ENCODE measurements around the gene NEURL1B. TPM values are rescaled to one million over a fixed set of nuclear protein-coding genes. Genes with fewer than 3 reads are reported as not detected.

Gene NEURL1B
- total RNA-seq, 2 donors from 2014 or later, result 9.9 to 12.2 TPM

DNA sequence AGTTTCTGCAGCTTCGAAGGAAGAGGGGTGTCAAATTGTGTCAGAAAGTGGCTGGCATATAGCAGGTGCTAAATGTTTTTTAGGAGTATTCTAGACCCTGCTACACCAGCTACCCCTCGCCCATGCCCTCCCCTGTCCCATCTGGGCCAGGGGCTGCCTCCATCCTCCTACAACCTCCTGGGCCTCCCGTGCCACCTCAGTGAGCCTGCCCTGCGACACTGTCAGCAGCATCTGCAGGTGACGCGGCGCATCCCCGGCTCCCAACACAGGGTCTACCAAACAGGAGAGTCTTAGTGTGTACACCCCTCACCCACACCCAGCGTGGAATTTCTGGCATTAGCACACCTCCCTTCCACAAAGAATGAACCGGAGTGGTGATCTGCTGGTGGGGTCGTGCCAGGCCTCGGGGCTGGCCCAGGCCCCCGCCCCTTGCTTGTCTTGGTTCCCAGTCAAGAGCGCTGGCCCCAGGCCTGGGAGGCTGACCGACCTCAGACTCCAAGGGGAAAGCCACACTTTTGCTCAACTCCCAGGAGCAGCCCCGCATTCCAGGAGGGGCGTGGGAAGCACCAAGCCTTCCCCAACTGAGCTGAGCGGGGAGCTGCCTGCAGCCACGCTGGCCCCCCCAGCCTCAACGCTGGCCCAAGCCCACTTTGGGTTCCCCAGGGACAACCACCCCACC is 55.2 kb downstream of the NEURL1B start:
- Histone ChIP-seq H3K27me3 (no peaks in the 10 kb centered on the region), H3K27ac (peak overlapping the region in 1 of 4 donors; percentile 5), H3K9me3 (no peaks in the 10 kb centered on the region), H3K4me3 (no peak overlapping the region), H3K4me1 (peaks cover 11% of the 10 kb centered on the region), H3K36me3 (replicated peaks in 1 of 2; ENCODE audit: insufficient read depth in 1 of 2, low read depth in 2 of 2) (no peaks in the 10 kb centered on the region)
- no peak for TF ChIP-seq POLR2A (IDR thresholded peaks at IDR 0.05)
- TF ChIP-seq, protein P1, sequence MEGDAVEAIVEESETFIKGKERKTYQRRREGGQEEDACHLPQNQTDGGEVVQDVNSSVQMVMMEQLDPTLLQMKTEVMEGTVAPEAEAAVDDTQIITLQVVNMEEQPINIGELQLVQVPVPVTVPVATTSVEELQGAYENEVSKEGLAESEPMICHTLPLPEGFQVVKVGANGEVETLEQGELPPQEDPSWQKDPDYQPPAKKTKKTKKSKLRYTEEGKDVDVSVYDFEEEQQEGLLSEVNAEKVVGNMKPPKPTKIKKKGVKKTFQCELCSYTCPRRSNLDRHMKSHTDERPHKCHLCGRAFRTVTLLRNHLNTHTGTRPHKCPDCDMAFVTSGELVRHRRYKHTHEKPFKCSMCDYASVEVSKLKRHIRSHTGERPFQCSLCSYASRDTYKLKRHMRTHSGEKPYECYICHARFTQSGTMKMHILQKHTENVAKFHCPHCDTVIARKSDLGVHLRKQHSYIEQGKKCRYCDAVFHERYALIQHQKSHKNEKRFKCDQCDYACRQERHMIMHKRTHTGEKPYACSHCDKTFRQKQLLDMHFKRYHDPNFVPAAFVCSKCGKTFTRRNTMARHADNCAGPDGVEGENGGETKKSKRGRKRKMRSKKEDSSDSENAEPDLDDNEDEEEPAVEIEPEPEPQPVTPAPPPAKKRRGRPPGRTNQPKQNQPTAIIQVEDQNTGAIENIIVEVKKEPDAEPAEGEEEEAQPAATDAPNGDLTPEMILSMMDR (IDR thresholded peaks at IDR 0.05), result no peak
- intact Hi-C loops (cut with DNase I), result loop anchor here (2.0 kb wide), 1 partner anchor 218 kb away; no protein-coding TSS in a partner anchor
- ATAC-seq, result no peak
- DNase-seq, result no peak
- 85% methylated on average over 14 to 20 of the region's 20 CpGs for WGBS, 2 donors

DNA sequence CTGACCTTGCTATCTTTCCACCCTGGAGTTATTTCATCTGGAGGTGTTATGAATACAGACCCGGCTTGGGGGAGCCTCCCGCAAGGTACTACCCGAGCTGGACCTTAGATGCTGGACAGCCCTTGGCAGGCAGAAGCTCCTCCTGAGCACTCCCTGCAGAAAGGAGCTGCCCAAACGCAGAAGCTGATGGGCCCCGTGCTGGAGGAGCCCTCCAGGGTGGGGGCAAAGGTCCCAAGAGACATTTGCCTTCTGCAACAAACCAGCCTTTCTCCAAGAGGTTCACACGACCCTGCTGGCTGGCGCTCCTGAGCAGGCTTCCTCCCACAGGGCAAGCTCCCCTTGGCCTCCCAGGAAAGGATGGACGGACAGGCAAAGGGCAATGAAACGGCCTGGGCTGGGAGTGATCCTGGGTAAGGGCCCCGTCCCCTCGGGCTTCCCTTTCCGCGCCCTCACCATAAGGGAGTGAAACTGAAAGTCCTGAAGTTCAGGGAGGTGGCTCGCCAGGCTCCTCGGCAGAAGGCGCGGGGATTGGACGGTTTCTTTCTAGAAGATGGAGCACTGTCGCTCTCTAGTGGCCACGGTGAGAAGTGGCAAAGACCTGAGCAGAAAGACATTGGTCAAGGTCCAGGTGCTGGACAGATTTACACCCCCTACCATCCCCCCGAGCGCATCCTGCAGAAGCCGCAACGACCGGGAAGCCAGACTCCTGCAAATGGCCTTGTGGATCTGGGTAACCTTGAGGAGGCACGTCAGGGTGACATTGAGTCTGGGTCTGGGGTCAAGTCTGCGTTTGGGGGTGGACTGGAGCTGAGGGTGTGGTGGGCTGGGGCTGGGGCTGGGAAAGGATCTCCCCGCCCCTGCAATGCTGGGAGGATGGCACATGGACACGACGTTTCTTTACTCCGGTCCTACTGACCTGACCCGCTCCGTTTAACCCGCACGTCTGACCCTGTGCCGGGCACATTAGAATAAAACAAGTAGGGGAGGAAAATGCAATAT is 56.4 kb downstream of the NEURL1B start:
- no peaks in the 10 kb centered on the region for H3K36me3 ChIP-seq (replicated peaks in 1 of 2; ENCODE audit: insufficient read depth in 1 of 2, low read depth in 2 of 2)
- ATAC-seq, result peak; percentile 93
- WGBS, 2 donors, result 11 to 17% methylated on average over 32 to 36 of the region's 36 CpGs
- no peaks in the 10 kb centered on the region for H3K27me3 ChIP-seq
- H3K4me1 ChIP-seq, result peaks cover 11% of the 10 kb centered on the region
- TF ChIP-seq, protein P1 (IDR thresholded peaks at IDR 0.05), result peak; percentile 79 to 98 (median 96)
- TF ChIP-seq POLR2A (IDR thresholded peaks at IDR 0.05), result peak; percentile 28 to 73 (median 59)
- peak; percentile 90 to 95 (median 94) for DNase-seq
- peak overlapping the region in 3 of 4 donors; percentile 56 to 61 (median 59) for H3K27ac ChIP-seq
- peak overlapping the region; percentile 13 to 24 for H3K4me3 ChIP-seq
- intact Hi-C loops (cut with DNase I), result loop anchor here (2.0 kb wide), 1 partner anchor 219 kb away; no protein-coding TSS in a partner anchor
- no peaks in the 10 kb centered on the region for H3K9me3 ChIP-seq

DNA sequence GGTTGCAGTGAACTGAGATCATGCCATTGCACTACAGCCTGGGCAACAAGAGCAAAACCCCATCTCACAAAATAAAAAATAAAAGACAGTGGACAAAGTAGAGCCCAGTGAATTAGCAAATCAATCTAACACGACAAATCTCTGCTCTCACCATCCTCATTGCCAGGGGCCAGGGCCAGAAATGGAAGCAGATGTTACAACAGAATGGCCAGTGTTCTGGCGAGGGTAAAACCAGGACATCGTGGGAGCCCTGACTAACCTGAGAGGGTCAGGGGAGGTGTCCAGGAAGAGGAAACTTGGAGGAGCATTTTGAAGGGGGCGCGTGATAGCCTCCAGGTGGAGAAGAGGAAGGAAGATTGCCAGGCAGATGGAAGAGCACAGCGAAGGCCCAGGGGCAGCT is 58.4 kb downstream of the NEURL1B start:
- TF ChIP-seq, protein P1 (IDR thresholded peaks at IDR 0.05), result no peak
- TF ChIP-seq POLR2A (IDR thresholded peaks at IDR 0.05), result no peak
- Histone ChIP-seq H3K27ac (no peak overlapping the region), H3K36me3 (replicated peaks in 1 of 2; ENCODE audit: insufficient read depth in 1 of 2, low read depth in 2 of 2) (no peaks in the 10 kb centered on the region), H3K27me3 (no peaks in the 10 kb centered on the region), H3K4me3 (no peak overlapping the region), H3K9me3 (no peaks in the 10 kb centered on the region), H3K4me1 (peaks cover 5% of the 10 kb centered on the region)
- DNase-seq (no peak), ATAC-seq (no peak)
- intact Hi-C loops (cut with DNase I), result no loop called here
- 79% methylated on average over 6 of the region's 6 CpGs for WGBS, 2 donors

DNA sequence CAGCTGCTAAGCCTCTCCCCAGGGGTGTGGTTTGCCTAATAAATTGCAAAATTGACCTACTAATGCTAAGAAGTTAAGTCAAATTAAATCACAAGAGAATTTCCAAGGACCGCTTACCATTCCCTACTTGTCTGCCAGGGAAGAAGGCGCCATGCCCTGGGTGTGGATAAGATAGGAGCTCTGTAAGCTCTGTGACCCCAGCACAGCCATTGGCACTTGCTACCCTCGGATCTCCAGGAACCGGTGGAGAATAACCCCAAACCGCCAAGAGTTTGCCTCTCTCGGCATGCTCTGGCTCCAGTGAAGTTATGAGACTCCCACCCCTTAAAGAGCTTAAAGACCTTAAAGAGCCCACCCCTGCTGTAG is 58.9 kb downstream of the NEURL1B start:
- Histone ChIP-seq H3K36me3 (replicated peaks in 1 of 2; ENCODE audit: insufficient read depth in 1 of 2, low read depth in 2 of 2) (no peaks in the 10 kb centered on the region), H3K27me3 (no peaks in the 10 kb centered on the region), H3K4me3 (no peak overlapping the region), H3K9me3 (no peaks in the 10 kb centered on the region), H3K27ac (no peak overlapping the region), H3K4me1 (peaks cover 5% of the 10 kb centered on the region)
- no peak for ATAC-seq
- intact Hi-C loops (cut with DNase I), result no loop called here
- 67 to 75% methylated on average over 6 of the region's 6 CpGs for WGBS, 2 donors
- no peak for DNase-seq
- TF ChIP-seq POLR2A (IDR thresholded peaks at IDR 0.05), result no peak
- TF ChIP-seq, protein P1 (IDR thresholded peaks at IDR 0.05), result no peak

Measured in body of pancreas (tissue), 4 donors.